Lower leg skin (tissue), 3 donors: ENCODE data around the gene INTS11.

Experiments used
- CTCF ChIP-seq, 3 donors: fragments of 450-650 bp; IDR thresholded peaks; one replicate each; pipeline ENCODE4 v1.5.1; 2016; ENCODE audit warnings: antibody characterized with exemption in 3 of 3, mild to moderate bottlenecking in 3 of 3, moderate library complexity in 2 of 3
- POLR2A ChIP-seq, 2 donors: fragments of 450-650 bp; IDR thresholded peaks; one replicate each; pipeline ENCODE4 v1.6.1; 2016 to 2017; ENCODE audit warnings: antibody characterized with exemption in 2 of 2, mild to moderate bottlenecking in 1 of 2, moderate library complexity in 1 of 2

- TF ChIP-seq CTCF (IDR thresholded peaks at IDR 0.05) (no peak), POLR2A (IDR thresholded peaks at IDR 0.05) (no peak)
Observed at GRCh38 chr1:1321477-1321876, 3.0 kb downstream of the INTS11 start.
